Neural cell (in vitro differentiated cells): ENCODE measurements around the gene RETREG1.

Source experiments
- EP300 ChIP-seq: fragments of 450-650 bp; conservative IDR thresholded peaks from 2 replicates; pipeline ENCODE4 v1.6.1; 2014; ENCODE audit warnings: antibody characterized with exemption, mild to moderate bottlenecking, moderate library complexity; ENCODE audit not compliant: poor library complexity, severe bottlenecking
- EZH2 ChIP-seq: fragments of 200-600, 300-800 bp; shearing (Covaris generic), sonication (generic); IDR thresholded peaks from 2 replicates; pipeline ENCODE4 v1.6.1; 2014; ENCODE audit warnings: antibody characterized with exemption, low read length, borderline replicate concordance, mild to moderate bottlenecking; ENCODE audit not compliant: insufficient read depth, poor library complexity, severe bottlenecking
- MXI1 ChIP-seq: fragments of 450-650 bp; conservative IDR thresholded peaks from 2 replicates; pipeline ENCODE4 v1.6.1; 2014; ENCODE audit warnings: antibody characterized with exemption, mild to moderate bottlenecking; ENCODE audit not compliant: poor library complexity, severe bottlenecking
- TF ChIP-seq, protein P1 (sequence below): fragments of 450-650 bp; IDR thresholded peaks from 2 replicates; pipeline ENCODE4 v1.5.1; 2014; ENCODE audit warnings: antibody characterized with exemption, mild to moderate bottlenecking, moderate library complexity; ENCODE audit not compliant: poor library complexity, severe bottlenecking

- TF ChIP-seq, protein P1, sequence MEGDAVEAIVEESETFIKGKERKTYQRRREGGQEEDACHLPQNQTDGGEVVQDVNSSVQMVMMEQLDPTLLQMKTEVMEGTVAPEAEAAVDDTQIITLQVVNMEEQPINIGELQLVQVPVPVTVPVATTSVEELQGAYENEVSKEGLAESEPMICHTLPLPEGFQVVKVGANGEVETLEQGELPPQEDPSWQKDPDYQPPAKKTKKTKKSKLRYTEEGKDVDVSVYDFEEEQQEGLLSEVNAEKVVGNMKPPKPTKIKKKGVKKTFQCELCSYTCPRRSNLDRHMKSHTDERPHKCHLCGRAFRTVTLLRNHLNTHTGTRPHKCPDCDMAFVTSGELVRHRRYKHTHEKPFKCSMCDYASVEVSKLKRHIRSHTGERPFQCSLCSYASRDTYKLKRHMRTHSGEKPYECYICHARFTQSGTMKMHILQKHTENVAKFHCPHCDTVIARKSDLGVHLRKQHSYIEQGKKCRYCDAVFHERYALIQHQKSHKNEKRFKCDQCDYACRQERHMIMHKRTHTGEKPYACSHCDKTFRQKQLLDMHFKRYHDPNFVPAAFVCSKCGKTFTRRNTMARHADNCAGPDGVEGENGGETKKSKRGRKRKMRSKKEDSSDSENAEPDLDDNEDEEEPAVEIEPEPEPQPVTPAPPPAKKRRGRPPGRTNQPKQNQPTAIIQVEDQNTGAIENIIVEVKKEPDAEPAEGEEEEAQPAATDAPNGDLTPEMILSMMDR: no peak
- TF ChIP-seq MXI1 (no peak), EZH2 (no peak), EP300 (no peak)
Observed at GRCh38 chr5:16507716-16508115, 109.1 kb downstream of the RETREG1 start.
